PC-3 (cell line): ENCODE measurements around the gene DOK7.

ENCODE experiments used
- EZH2 ChIP-seq: fragments of 300-600 bp; sonication (generic); IDR thresholded peaks from one replicate; pipeline ENCODE4 v1.6.1; 2017; ENCODE audit warnings: antibody characterized with exemption, mild to moderate bottlenecking, low read length; ENCODE audit not compliant: unreplicated experiment
- TF ChIP-seq, protein P1 (sequence below): fragments of 300-600 bp; sonication (generic); conservative IDR thresholded peaks from 2 replicates; pipeline ENCODE4 v1.5.1; 2017; ENCODE audit warnings: antibody characterized with exemption, low read depth, mild to moderate bottlenecking, low read length

DNA sequence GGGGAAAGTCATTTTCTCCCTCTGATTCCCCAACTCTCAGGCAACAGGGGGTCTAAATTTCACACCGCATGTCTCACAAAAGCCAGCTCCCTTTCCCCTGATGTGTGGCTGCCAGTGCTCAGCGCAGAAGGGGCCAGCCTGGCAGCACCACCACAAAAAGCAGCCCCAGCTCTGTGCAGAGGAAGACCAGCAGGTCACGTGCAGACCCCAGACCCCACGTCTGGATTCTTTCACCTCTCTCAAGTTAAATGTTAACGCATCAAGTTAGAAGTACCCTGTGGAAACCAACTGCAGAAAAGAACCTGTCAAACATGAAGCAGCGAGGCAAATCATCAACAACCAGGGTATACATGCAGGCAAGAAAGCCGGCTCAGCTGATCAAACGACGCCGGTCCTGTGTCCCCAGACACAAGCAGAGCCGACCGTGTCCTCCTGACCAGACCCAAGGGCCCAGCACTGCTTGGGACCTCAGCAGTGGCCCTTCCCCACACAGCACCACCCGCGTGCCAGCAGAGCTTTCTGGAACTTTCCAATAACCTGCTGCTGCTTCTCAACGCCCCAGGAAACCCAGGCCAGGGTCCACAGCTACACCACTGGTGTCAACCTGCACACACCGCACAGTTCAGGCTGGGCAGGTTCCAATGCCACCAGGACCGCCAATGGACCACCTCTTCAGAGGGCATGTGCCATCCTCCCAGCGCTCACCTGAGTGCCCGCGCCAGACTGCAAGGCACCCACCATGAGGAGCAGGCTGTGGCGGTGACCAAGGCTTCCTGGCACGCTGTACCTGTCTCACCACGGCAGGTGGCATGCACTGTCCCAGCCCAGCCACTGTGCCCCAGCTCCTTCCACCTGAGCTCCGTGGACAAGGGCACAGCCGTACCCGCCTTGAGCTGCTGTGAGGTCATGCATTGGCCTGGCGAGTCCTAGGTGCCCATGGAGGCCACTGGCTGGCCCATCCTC lies 65.1 kb downstream of the DOK7 start:
- TF ChIP-seq, protein P1, sequence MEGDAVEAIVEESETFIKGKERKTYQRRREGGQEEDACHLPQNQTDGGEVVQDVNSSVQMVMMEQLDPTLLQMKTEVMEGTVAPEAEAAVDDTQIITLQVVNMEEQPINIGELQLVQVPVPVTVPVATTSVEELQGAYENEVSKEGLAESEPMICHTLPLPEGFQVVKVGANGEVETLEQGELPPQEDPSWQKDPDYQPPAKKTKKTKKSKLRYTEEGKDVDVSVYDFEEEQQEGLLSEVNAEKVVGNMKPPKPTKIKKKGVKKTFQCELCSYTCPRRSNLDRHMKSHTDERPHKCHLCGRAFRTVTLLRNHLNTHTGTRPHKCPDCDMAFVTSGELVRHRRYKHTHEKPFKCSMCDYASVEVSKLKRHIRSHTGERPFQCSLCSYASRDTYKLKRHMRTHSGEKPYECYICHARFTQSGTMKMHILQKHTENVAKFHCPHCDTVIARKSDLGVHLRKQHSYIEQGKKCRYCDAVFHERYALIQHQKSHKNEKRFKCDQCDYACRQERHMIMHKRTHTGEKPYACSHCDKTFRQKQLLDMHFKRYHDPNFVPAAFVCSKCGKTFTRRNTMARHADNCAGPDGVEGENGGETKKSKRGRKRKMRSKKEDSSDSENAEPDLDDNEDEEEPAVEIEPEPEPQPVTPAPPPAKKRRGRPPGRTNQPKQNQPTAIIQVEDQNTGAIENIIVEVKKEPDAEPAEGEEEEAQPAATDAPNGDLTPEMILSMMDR: no peak
- TF ChIP-seq EZH2: no peak
